GM12864 (cell line): ENCODE data around the gene CNRIP1.

ENCODE experiments used
- DNase-seq: peaks from one replicate; pipeline ENCODE4 v3.0.0-alpha.2; 2011; ENCODE audit warnings: low read depth
- H3K4me3 ChIP-seq: 2 replicates; pipeline ENCODE4 v1.5.1; 2011; ENCODE audit warnings: mild to moderate bottlenecking, low read depth, low read length, control low read depth
- CTCF ChIP-seq: IDR thresholded peaks from 2 replicates; pipeline ENCODE4 v1.5.1; 2011; ENCODE audit warnings: low read depth, mild to moderate bottlenecking, moderate library complexity, low read length, control low read depth, inconsistent platforms; ENCODE audit errors: missing control alignments

Gene CNRIP1

GRCh38 chr2:68253219-68254068 lies 66.3 kb downstream of the CNRIP1 start:
- no peak for TF ChIP-seq CTCF
- H3K4me3 ChIP-seq = peak overlapping the region; percentile 95
- no peak for DNase-seq

GRCh38 chr2:68252400-68253218 lies 67.1 kb downstream of the CNRIP1 start, which contains the start of gene PPP3R1:
PPP3R1 (minus strand) TSS chr2:68252532; CDS start chr2:68252127, 405 bp downstream.
- peak; percentile 83 for DNase-seq
- H3K4me3 ChIP-seq = peak within 1 kb of the TSS; percentile 95
- no peak for TF ChIP-seq CTCF

GRCh38 chr2:68251855-68252399 lies 67.8 kb downstream of the CNRIP1 start:
- DNase-seq = no peak
- H3K4me3 ChIP-seq = peak overlapping the region; percentile 88
- TF ChIP-seq CTCF = no peak

- peak; percentile 74 for TF ChIP-seq CTCF
- H3K4me3 ChIP-seq = peak overlapping the region; percentile 88
- peak; percentile 68 for DNase-seq
Measured at GRCh38 chr2:68251187-68251854, 68.4 kb downstream of the CNRIP1 start.

GRCh38 chr2:68250652-68251186 lies 69.0 kb downstream of the CNRIP1 start:
- DNase-seq = no peak
- H3K4me3 ChIP-seq = peak overlapping the region; percentile 88
- TF ChIP-seq CTCF = no peak

- no peak for TF ChIP-seq CTCF
- no peak for DNase-seq
Measured at GRCh38 chr2:68250196-68250595, 69.6 kb downstream of the CNRIP1 start.

More at GRCh38 chr2:68250196-68250595, 69.6 kb downstream of the CNRIP1 start:
- H3K4me3 ChIP-seq = peak overlapping the region; percentile 88
